HepG2 (cell line): ENCODE measurements around the gene CBLL2. TPM values are rescaled to one million over a fixed set of nuclear protein-coding genes. Genes with fewer than 3 reads are reported as not detected.

ENCODE experiments used
- ATAC-seq: fragments of 200-7000 bp; cut with Tn5 transposase; 3 replicates; pipeline ENCODE4 v1.9.1; 2020; ENCODE audit warnings: mild to moderate bottlenecking, moderate library complexity
- BruUV-seq: library from RNA; stranded (reverse); fragments of 400-500 nt; replicated peaks from 2 replicates; lab custom pipeline; 2021; lab: Mats Ljungman, UMichigan
- CTCF ChIA-PET: fragments of 300-600 bp; formaldehyde crosslinking; extraction: SDS; loops from one replicate; lab custom pipeline; 2021; ENCODE audit warnings: low total read pairs, inconsistent platforms, low intra/inter-chr PET ratio; lab: Yijun Ruan, JAX
- POLR2A ChIA-PET: fragments of 350-600 bp; sonication (Branson Sonifier 250); formaldehyde crosslinking; loops from one replicate; lab custom pipeline; 2020; ENCODE audit warnings: antibody characterized with exemption, inconsistent platforms; lab: Yijun Ruan, JAX
- DNase-seq: peaks from one replicate; pipeline ENCODE4 v3.0.0-alpha.2; 2015; ENCODE audit warnings: low spot score
- FAIRE-seq: peaks from 3 replicates; lab custom pipeline; 2011; peaks lifted over from hg19 to GRCh38; lab: Jason Lieb, UNC
- H2AFZ ChIP-seq: one replicate; pipeline ENCODE4 v1.6.1; 2011; ENCODE audit warnings: low read length, inconsistent platforms
- H3K27ac ChIP-seq: fragments of 300-600 bp; 3 replicates; pipeline ENCODE4 v1.8.0; 2011; ENCODE audit warnings: mixed run types, mild to moderate bottlenecking, mixed read lengths, low read length, inconsistent platforms; ENCODE audit not compliant: insufficient read depth; ENCODE audit errors: extremely low read length
- H3K27me3 ChIP-seq, 2 experiments: fragments of 200-600 bp in 1 of 2; 2 replicates in 1 of 2; 3 replicates in 1 of 2; pipeline versions ENCODE4 v1.6.0 to v1.8.0; 2011; ENCODE audit warnings: low read length in 2 of 2, mild to moderate bottlenecking in 2 of 2, moderate library complexity in 2 of 2, inconsistent platforms in 1 of 2; ENCODE audit not compliant: insufficient read depth in 2 of 2, control insufficient read depth in 1 of 2
- H3K36me3 ChIP-seq, 2 experiments: fragments of 200-600 bp in 1 of 2; replicated peaks in 1 of 2; 2 replicates in 1 of 2; 3 replicates in 1 of 2; pipeline versions ENCODE4 v1.5.1 to v1.8.0; 2011; ENCODE audit warnings: low read length in 2 of 2, inconsistent platforms in 1 of 2; ENCODE audit not compliant: insufficient read depth in 2 of 2, control insufficient read depth in 1 of 2
- H3K4me1 ChIP-seq: 2 replicates; pipeline ENCODE4 v1.5.1; 2012; ENCODE audit warnings: low read length, inconsistent platforms; ENCODE audit not compliant: insufficient read depth
- H3K4me2 ChIP-seq: 2 replicates; pipeline ENCODE4 v1.6.0; 2011; ENCODE audit warnings: low read depth, low read length, inconsistent platforms
- H3K4me3 ChIP-seq, 3 experiments: fragments of 200-600 bp in 1 of 3; sonication (generic), shearing (Covaris generic) in 1 of 3; replicated peaks in 1 of 3; 2 replicates each; pipeline ENCODE4 v1.5.1; 2011 to 2016; ENCODE audit warnings: low read length in 3 of 3, inconsistent platforms in 2 of 3, low read depth in 2 of 3, mild to moderate bottlenecking in 2 of 3, control low read depth in 1 of 3, mixed read lengths in 1 of 3; ENCODE audit not compliant: insufficient read depth in 1 of 3
- H3K79me2 ChIP-seq: one replicate; pipeline ENCODE4 v1.6.1; 2011; ENCODE audit warnings: low read length, inconsistent platforms; ENCODE audit not compliant: insufficient read depth
- H3K9ac ChIP-seq: 2 replicates; pipeline ENCODE4 v1.6.0; 2011; ENCODE audit warnings: mild to moderate bottlenecking, low read depth, low read length, inconsistent platforms; ENCODE audit not compliant: insufficient read depth
- H3K9me3 ChIP-seq: 2 replicates; pipeline ENCODE4 v1.5.1; 2012; ENCODE audit warnings: mild to moderate bottlenecking, low read length
- H4K20me1 ChIP-seq: 2 replicates; pipeline ENCODE4 v1.6.0; 2011; ENCODE audit warnings: inconsistent platforms, mild to moderate bottlenecking, low read length, moderate library complexity; ENCODE audit not compliant: insufficient read depth
- E2F2 ChIP-seq: sonication (generic); formaldehyde crosslinking; IDR thresholded peaks from 2 replicates; pipeline ENCODE4 v1.4.0; 2020; ENCODE audit warnings: missing genetic modification reagents, borderline replicate concordance
- FIP1L1 ChIP-seq: fragments of 200-400 bp; formaldehyde crosslinking; IDR thresholded peaks from 2 replicates; pipeline ENCODE4 v1.6.1; 2018; ENCODE audit warnings: low read depth, mild to moderate bottlenecking, low read length, moderate library complexity, borderline replicate concordance; ENCODE audit not compliant: insufficient read depth
- GPN1 ChIP-seq: sonication (generic); formaldehyde crosslinking; IDR thresholded peaks from 2 replicates; pipeline ENCODE4 v1.5.1; 2020; ENCODE audit warnings: missing genetic modification reagents, borderline replicate concordance
- MAFG ChIP-seq: sonication (generic); formaldehyde crosslinking; IDR thresholded peaks from 2 replicates; pipeline ENCODE4 v1.5.1; 2020; ENCODE audit warnings: mild to moderate bottlenecking, missing genetic modification reagents
- MYC ChIP-seq: sonication (generic); formaldehyde crosslinking; IDR thresholded peaks from 2 replicates; pipeline ENCODE4 v1.9.0; 2021; ENCODE audit warnings: missing genetic modification reagents, borderline replicate concordance
- NFYB ChIP-seq: sonication (generic); formaldehyde crosslinking; IDR thresholded peaks from 2 replicates; pipeline ENCODE4 v1.4.0; 2020; ENCODE audit warnings: missing genetic modification reagents
- NPAS2 ChIP-seq: sonication (generic); formaldehyde crosslinking; IDR thresholded peaks from 2 replicates; pipeline ENCODE4 v1.8.0; 2022; ENCODE audit warnings: mild to moderate bottlenecking, missing genetic modification reagents, borderline replicate concordance
- RFX5 ChIP-seq: IDR thresholded peaks from 2 replicates; pipeline ENCODE4 v1.6.1; 2011; ENCODE audit warnings: low read depth, low read length, improper control_type of control experiment
- ZNF329 ChIP-seq: sonication (generic); formaldehyde crosslinking; IDR thresholded peaks from 2 replicates; pipeline ENCODE4 v1.9.0; 2021; ENCODE audit warnings: low read depth, mild to moderate bottlenecking, missing genetic modification reagents
- ZNF33A ChIP-seq: sonication (generic); formaldehyde crosslinking; IDR thresholded peaks from 2 replicates; pipeline ENCODE4 v1.5.1; 2020; ENCODE audit warnings: missing genetic modification reagents, mild to moderate bottlenecking, moderate library complexity, borderline replicate concordance
- ZNF451 ChIP-seq: sonication (generic); formaldehyde crosslinking; IDR thresholded peaks from 2 replicates; pipeline ENCODE4 v1.5.0; 2020; ENCODE audit warnings: mild to moderate bottlenecking, missing genetic modification reagents
- ZNF484 ChIP-seq: sonication (generic); formaldehyde crosslinking; IDR thresholded peaks from 2 replicates; pipeline ENCODE4 v1.5.1; 2020; ENCODE audit warnings: mild to moderate bottlenecking, low read depth, missing genetic modification reagents, borderline replicate concordance
- ZNF7 ChIP-seq: IDR thresholded peaks from 2 replicates; pipeline ENCODE4 v1.6.1; 2016; ENCODE audit warnings: missing biosample characterization, missing genetic modification reagents
- WGBS: methylation state at CpG from one replicate; pipeline ENCODE4 v1.1.6; 2017; ENCODE audit warnings: low lambda C conversion rate; 5-methylcytosine and 5-hydroxymethylcytosine counted together
- in situ Hi-C: cut with HindIII; loops from 2 replicates; pipeline ENCODE4 v1.10.0; 2017; ENCODE audit warnings: low pct_unique_long_range_greater_than_20kb; ENCODE audit not compliant: extremely low pct_ligation_motif_present
- intact Hi-C: fragments of 100-400 bp; cut with micrococcal nuclease; formaldehyde crosslinking; loops from one replicate; pipeline ENCODE4 v1.10.0; 2022; ENCODE audit not compliant: unreplicated experiment
- polyA plus RNA-seq, 8 experiments: library from polyadenylated mRNA; depleted of rRNA in 3 of 8; stranded (reverse) in 7 of 8; unstranded in 1 of 8; fragments of >200 nt; fragmentation: Illumina TruSeq in 4 of 8; extraction: Trizol in 4 of 8; gene quantifications; 2 replicates each; pipeline versions ENCODE4 v1.2.1 to v1.2.3, GENCODE V29; 2011 to 2016; ENCODE audit warnings: low read depth in 4 of 8, missing spikeins in 1 of 8, mixed read lengths in 1 of 8; ENCODE audit not compliant: insufficient read depth in 1 of 8
- total RNA-seq, 5 experiments: library from RNA; depleted of rRNA; stranded (reverse); fragments of >200 nt; fragmentation: Illumina TruSeq; extraction: Trizol; gene quantifications; 2 replicates each; pipeline ENCODE4 v1.2.3, GENCODE V29; 2016; ENCODE audit warnings: low read depth in 1 of 5
- TF ChIP-seq, protein P1 (sequence below), 2 experiments: sonication (generic) in 1 of 2; formaldehyde crosslinking in 1 of 2; IDR thresholded peaks; 2 replicates each; pipeline versions ENCODE4 v1.4.0 to v1.6.1; 2016 to 2020; ENCODE audit warnings: borderline replicate concordance in 1 of 2, low read depth in 1 of 2, mild to moderate bottlenecking in 1 of 2, missing genetic modification reagents in 1 of 2

Gene CBLL2
- total and polyA plus RNA-seq, 2 of the 13 experiments (the other 11 are each of a cell fraction or from before 2014, with no cell fraction given): not detected

DNA sequence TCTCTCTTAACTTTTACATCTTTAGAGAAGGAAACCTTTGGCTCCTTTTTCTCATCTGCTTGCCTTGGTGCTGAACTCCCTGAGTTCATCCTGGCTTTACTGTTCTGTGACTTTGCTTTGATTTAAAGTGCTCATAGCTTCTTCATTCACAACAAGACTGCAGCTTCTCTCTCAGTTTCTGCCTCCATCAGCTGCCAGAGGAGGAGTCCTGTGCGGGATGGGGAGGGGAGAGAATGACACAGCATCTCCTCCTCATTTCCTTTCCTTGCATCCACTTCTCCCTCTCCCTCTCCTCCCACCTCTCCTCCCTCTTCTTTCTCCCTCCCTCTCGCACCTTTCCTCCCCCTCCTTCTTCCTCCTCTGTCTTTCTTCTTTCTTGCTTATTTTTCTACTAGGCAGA is 42.0 kb downstream of the CBLL2 start (continued):
- TF ChIP-seq, protein P1, sequence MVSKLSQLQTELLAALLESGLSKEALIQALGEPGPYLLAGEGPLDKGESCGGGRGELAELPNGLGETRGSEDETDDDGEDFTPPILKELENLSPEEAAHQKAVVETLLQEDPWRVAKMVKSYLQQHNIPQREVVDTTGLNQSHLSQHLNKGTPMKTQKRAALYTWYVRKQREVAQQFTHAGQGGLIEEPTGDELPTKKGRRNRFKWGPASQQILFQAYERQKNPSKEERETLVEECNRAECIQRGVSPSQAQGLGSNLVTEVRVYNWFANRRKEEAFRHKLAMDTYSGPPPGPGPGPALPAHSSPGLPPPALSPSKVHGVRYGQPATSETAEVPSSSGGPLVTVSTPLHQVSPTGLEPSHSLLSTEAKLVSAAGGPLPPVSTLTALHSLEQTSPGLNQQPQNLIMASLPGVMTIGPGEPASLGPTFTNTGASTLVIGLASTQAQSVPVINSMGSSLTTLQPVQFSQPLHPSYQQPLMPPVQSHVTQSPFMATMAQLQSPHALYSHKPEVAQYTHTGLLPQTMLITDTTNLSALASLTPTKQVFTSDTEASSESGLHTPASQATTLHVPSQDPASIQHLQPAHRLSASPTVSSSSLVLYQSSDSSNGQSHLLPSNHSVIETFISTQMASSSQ (IDR thresholded peaks at IDR 0.05; ENCODE audit: low read depth): no peak
- TF ChIP-seq, protein P1 (CRISPR knock-in tag; IDR thresholded peaks at IDR 0.05; ENCODE audit: borderline replicate concordance): no peak
- TF ChIP-seq MYC: no peak

DNA sequence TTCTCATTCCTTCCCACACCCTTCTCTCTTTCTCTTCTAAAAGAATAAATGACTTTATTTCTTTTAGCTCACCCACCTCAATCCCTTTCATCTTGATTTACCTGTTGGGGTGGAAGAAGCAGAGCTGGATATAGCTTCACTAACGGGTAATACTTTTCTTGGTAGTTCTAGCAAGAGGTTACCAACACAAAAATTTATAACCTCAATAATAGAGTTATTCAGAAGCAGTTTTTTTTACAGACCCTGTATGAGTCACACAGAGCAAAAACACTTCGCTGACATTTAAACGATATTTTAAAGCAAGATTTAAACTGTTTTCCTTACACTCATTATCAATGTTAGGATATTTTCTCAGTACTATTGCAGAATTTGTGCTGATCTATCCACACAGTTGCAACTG is 42.4 kb downstream of the CBLL2 start:
- no peak overlapping the region for H3K4me2 ChIP-seq
- H3K9me3 ChIP-seq: no peaks in the 10 kb centered on the region
- intact Hi-C loops: no loop called here
- H3K36me3 ChIP-seq: no peaks in the 10 kb centered on the region
- H3K27ac ChIP-seq: no peak overlapping the region
- no peaks in the 10 kb centered on the region for H3K4me1 ChIP-seq
- H2AFZ ChIP-seq: no peak overlapping the region
- CTCF ChIA-PET: no interaction called here
- no peak for DNase-seq
- H3K4me3 ChIP-seq: no peak overlapping the region
- in situ Hi-C loops: no loop called here
- H3K9ac ChIP-seq: no peak overlapping the region
- no peaks in the 10 kb centered on the region for H3K79me2 ChIP-seq
- TF ChIP-seq ZNF484 (CRISPR knock-in tag): no peak
- no peak for TF ChIP-seq RFX5
- no peak for TF ChIP-seq ZNF7
- TF ChIP-seq ZNF451 (CRISPR knock-in tag): no peak
- no peak for TF ChIP-seq NPAS2 (CRISPR knock-in tag)
- no peak for TF ChIP-seq MAFG
- no peak for TF ChIP-seq FIP1L1
- TF ChIP-seq ZNF33A: no peak
- no peak for TF ChIP-seq NFYB (CRISPR knock-in tag)
- no peak for TF ChIP-seq E2F2
- TF ChIP-seq ZNF329: no peak
- TF ChIP-seq GPN1 (CRISPR knock-in tag): no peak
- TF ChIP-seq, all 625 proteins: peak for 0
- FAIRE-seq: no peak
- 0% methylated on average over 3 of the region's 3 CpGs for WGBS
- ATAC-seq: no peak
- POLR2A ChIA-PET: no interaction called here
- Histone ChIP-seq H3K27me3 (no peaks in the 10 kb centered on the region), H4K20me1 (no peaks in the 10 kb centered on the region)
- BruUV-seq: no TSS peak
